ENCODE measurements around the gene ANKS3. TPM values are rescaled to one million over a fixed set of nuclear protein-coding genes. Genes with fewer than 3 reads are reported as not detected.

Gene ANKS3
- polyA plus RNA-seq, 3 donors, result 0.59 to 13.7 (median 0.95) TPM

- H3K9me3 Mint-ChIP-seq, result peaks cover 5 to 11% (median 8%) of the 10 kb centered on the region in 7 donors
Observed at GRCh38 chr16:4750896-4751295, 16.8 kb upstream of the ANKS3 start.

GRCh38 chr16:4749700-4750257, 15.7 kb upstream of the ANKS3 start:
- Histone ChIP-seq H3K36me3 (replicated peaks in 1 of 2; ENCODE audit: control insufficient read depth in 1 of 2, insufficient read depth in 2 of 2, low read length in 2 of 2) (peaks cover 43 to 48% of the 10 kb centered on the region in 2 donors), H4K20me1 (ENCODE audit: insufficient read depth, low read length) (no peaks in the 10 kb centered on the region), H3K79me2 (ENCODE audit: insufficient read depth, low read length) (no peaks in the 10 kb centered on the region), H3K9ac (ENCODE audit: insufficient read depth, low read length, poor library complexity, severe bottlenecking) (no peak overlapping the region), H3K27me3 (ENCODE audit: control insufficient read depth in 2 of 2, insufficient read depth in 2 of 2, low read length in 2 of 2) (no peaks in the 10 kb centered on the region), H3K27ac (ENCODE audit: low read depth in 1 of 2, low read length in 2 of 2) (no peak overlapping the region), H2AFZ (ENCODE audit: insufficient read depth, low read depth, low read length, poor library complexity, severe bottlenecking) (no peak overlapping the region), H3K4me3 (replicated peaks in 1 of 3; ENCODE audit: low read depth in 2 of 3, low read length in 3 of 3) (no peak overlapping the region), H3K9me3 (replicated peaks in 1 of 2; ENCODE audit: control insufficient read depth in 1 of 2, insufficient read depth in 1 of 2, low read length in 2 of 2) (peaks cover 0 to 2% of the 10 kb centered on the region in 2 donors), H3K4me2 (replicated peaks; ENCODE audit: extremely low read depth, low read length, poor library complexity, severe bottlenecking) (no peak overlapping the region), H3K4me1 (ENCODE audit: control insufficient read depth in 1 of 2, insufficient read depth in 2 of 2, low read length in 2 of 2) (no peaks in the 10 kb centered on the region)
- H3K4me1 Mint-ChIP-seq, result no peaks in the 10 kb centered on the region
- peaks cover 0 to 2% (median under 1%) of the 10 kb centered on the region in 7 donors for H3K9me3 Mint-ChIP-seq
- intact Hi-C loops (cut with micrococcal nuclease), result no loop called here
- H3K27ac Mint-ChIP-seq, result peak overlapping the region in 1 of 7 donors; percentile 40
- H3K36me3 Mint-ChIP-seq, result peaks cover 32 to 40% of the 10 kb centered on the region in 2 donors
- no peak overlapping the region for H3K4me3 Mint-ChIP-seq
- H3K27me3 Mint-ChIP-seq (ENCODE audit: low read depth in 3 of 3), result peaks cover 0 to 2% (median 0%) of the 10 kb centered on the region in 3 donors
- no peak for TF ChIP-seq CTCF (IDR thresholded peaks at IDR 0.05)
- DNase-seq, result no peak
- 100% methylated on average over 3 of the region's 10 CpGs for WGBS (ENCODE audit: insufficient coverage)

More at GRCh38 chr16:4750896-4751295, 16.8 kb upstream of the ANKS3 start:
- H3K9me3 ChIP-seq (replicated peaks in 1 of 2; ENCODE audit: control insufficient read depth in 1 of 2, insufficient read depth in 1 of 2, low read length in 2 of 2), result peaks cover 0 to 6% of the 10 kb centered on the region in 2 donors
- no peak for DNase-seq
- no peak overlapping the region for H3K27ac ChIP-seq (ENCODE audit: low read depth in 1 of 2, low read length in 2 of 2)
- no peak for TF ChIP-seq CTCF (IDR thresholded peaks at IDR 0.05)
- H3K4me3 ChIP-seq (replicated peaks in 1 of 3; ENCODE audit: low read depth in 2 of 3, low read length in 3 of 3), result no peak overlapping the region
- no peaks in the 10 kb centered on the region for H3K4me1 ChIP-seq (ENCODE audit: control insufficient read depth in 1 of 2, insufficient read depth in 2 of 2, low read length in 2 of 2)
- no peaks in the 10 kb centered on the region for H4K20me1 ChIP-seq (ENCODE audit: insufficient read depth, low read length)
- H3K27me3 Mint-ChIP-seq (ENCODE audit: low read depth in 3 of 3), result peaks cover 0 to 2% (median 0%) of the 10 kb centered on the region in 3 donors
- WGBS (ENCODE audit: insufficient coverage), result 96% methylated on average over 8 of the region's 8 CpGs
- H3K4me2 ChIP-seq (replicated peaks; ENCODE audit: extremely low read depth, low read length, poor library complexity, severe bottlenecking), result no peak overlapping the region
- no peaks in the 10 kb centered on the region for H3K27me3 ChIP-seq (ENCODE audit: control insufficient read depth in 2 of 2, insufficient read depth in 2 of 2, low read length in 2 of 2)
- H3K79me2 ChIP-seq (ENCODE audit: insufficient read depth, low read length), result no peaks in the 10 kb centered on the region
- peaks cover 53 to 58% of the 10 kb centered on the region in 2 donors for H3K36me3 ChIP-seq (replicated peaks in 1 of 2; ENCODE audit: control insufficient read depth in 1 of 2, insufficient read depth in 2 of 2, low read length in 2 of 2)
- H3K9ac ChIP-seq (ENCODE audit: insufficient read depth, low read length, poor library complexity, severe bottlenecking), result no peak overlapping the region
- no peak overlapping the region for H3K4me3 Mint-ChIP-seq
- no peak overlapping the region for H2AFZ ChIP-seq (ENCODE audit: insufficient read depth, low read depth, low read length, poor library complexity, severe bottlenecking)
- H3K36me3 Mint-ChIP-seq, result peaks cover 41 to 51% of the 10 kb centered on the region in 2 donors
- intact Hi-C loops (cut with micrococcal nuclease), result no loop called here
- no peaks in the 10 kb centered on the region for H3K4me1 Mint-ChIP-seq
- no peak overlapping the region for H3K27ac Mint-ChIP-seq
